HepG2 (cell line): ENCODE measurements around the gene LPCAT4. TPM values are rescaled to one million over a fixed set of nuclear protein-coding genes. Genes with fewer than 3 reads are reported as not detected.

ENCODE experiments used
- PAWR ChIP-seq: sonication (generic); formaldehyde crosslinking; IDR thresholded peaks from 2 replicates; pipeline ENCODE4 v1.4.0; 2020; ENCODE audit warnings: missing genetic modification reagents, mild to moderate bottlenecking, borderline replicate concordance
- RBM22 ChIP-seq: fragments of 200-400 bp; formaldehyde crosslinking; optimal IDR thresholded peaks from 2 replicates; pipeline ENCODE3; 2017; ENCODE audit warnings: mild to moderate bottlenecking, low read length, moderate library complexity
- SETDB1 ChIP-seq: sonication (generic); formaldehyde crosslinking; IDR thresholded peaks from 2 replicates; pipeline ENCODE4 v1.5.1; 2020; ENCODE audit warnings: missing genetic modification reagents, mild to moderate bottlenecking, borderline replicate concordance
- SIX1 ChIP-seq: sonication (generic); formaldehyde crosslinking; IDR thresholded peaks from 2 replicates; pipeline ENCODE4 v1.4.0; 2020; ENCODE audit warnings: missing genetic modification reagents, borderline replicate concordance
- SP2 ChIP-seq: sonication (generic); formaldehyde crosslinking; IDR thresholded peaks from 2 replicates; pipeline ENCODE4 v1.5.1; 2020; ENCODE audit warnings: mild to moderate bottlenecking, missing genetic modification reagents
- TFE3 ChIP-seq: IDR thresholded peaks from 2 replicates; pipeline ENCODE4 v1.6.1; 2016
- ZMYM4 ChIP-seq: sonication (generic); formaldehyde crosslinking; IDR thresholded peaks from 2 replicates; pipeline ENCODE4 v1.8.1; 2023; ENCODE audit warnings: mild to moderate bottlenecking, missing genetic modification reagents
- ZNF564 ChIP-seq: sonication (generic); formaldehyde crosslinking; IDR thresholded peaks from 2 replicates; pipeline ENCODE4 v1.8.1; 2023; ENCODE audit warnings: mild to moderate bottlenecking, missing genetic modification reagents
- ZNF724P ChIP-seq: sonication (generic); formaldehyde crosslinking; IDR thresholded peaks from 2 replicates; pipeline ENCODE4 v1.8.0; 2022; ENCODE audit warnings: missing genetic modification reagents, borderline replicate concordance
- ZNF747 ChIP-seq: sonication (generic); formaldehyde crosslinking; IDR thresholded peaks from 2 replicates; pipeline ENCODE4 v1.8.1; 2023; ENCODE audit warnings: missing genetic modification reagents, mild to moderate bottlenecking, borderline replicate concordance
- polyA plus RNA-seq, 8 experiments: library from polyadenylated mRNA; depleted of rRNA in 3 of 8; stranded (reverse) in 7 of 8; unstranded in 1 of 8; fragments of >200 nt; fragmentation: Illumina TruSeq in 4 of 8; extraction: Trizol in 4 of 8; gene quantifications; 2 replicates each; pipeline versions ENCODE4 v1.2.1 to v1.2.3, GENCODE V29; 2011 to 2016; ENCODE audit warnings: low read depth in 4 of 8, missing spikeins in 1 of 8, mixed read lengths in 1 of 8; ENCODE audit not compliant: insufficient read depth in 1 of 8
- total RNA-seq, 5 experiments: library from RNA; depleted of rRNA; stranded (reverse); fragments of >200 nt; fragmentation: Illumina TruSeq; extraction: Trizol; gene quantifications; 2 replicates each; pipeline ENCODE4 v1.2.3, GENCODE V29; 2016; ENCODE audit warnings: low read depth in 1 of 5
- TF ChIP-seq, protein P1 (sequence below): sonication (generic); IDR thresholded peaks from 2 replicates; pipeline ENCODE4 v1.6.1; 2016; ENCODE audit warnings: low read depth, borderline replicate concordance
- TF ChIP-seq, protein P2 (sequence below): sonication (generic); formaldehyde crosslinking; conservative IDR thresholded peaks from 2 replicates; pipeline ENCODE4 v1.4.0; 2020; ENCODE audit warnings: missing genetic modification reagents
- TF ChIP-seq, protein P3 (sequence below): sonication (generic); formaldehyde crosslinking; IDR thresholded peaks from 2 replicates; pipeline ENCODE4 v1.5.1; 2020; ENCODE audit warnings: missing genetic modification reagents, mild to moderate bottlenecking, borderline replicate concordance
- TF ChIP-seq, protein P4 (sequence below): sonication (generic); formaldehyde crosslinking; IDR thresholded peaks from 2 replicates; pipeline ENCODE4 v1.4.0; 2020; ENCODE audit warnings: mild to moderate bottlenecking, low read depth, missing genetic modification reagents
- TF ChIP-seq, protein P5 (sequence below): sonication (generic); formaldehyde crosslinking; IDR thresholded peaks from 2 replicates; pipeline ENCODE4 v1.5.1; 2020; ENCODE audit warnings: mild to moderate bottlenecking, missing genetic modification reagents, moderate library complexity

Gene LPCAT4
- total and polyA plus RNA-seq, 2 of the 13 experiments (the other 11 are each of a cell fraction or from before 2014, with no cell fraction given), result 8.1 to 57.1 TPM

- TF ChIP-seq, protein P1, sequence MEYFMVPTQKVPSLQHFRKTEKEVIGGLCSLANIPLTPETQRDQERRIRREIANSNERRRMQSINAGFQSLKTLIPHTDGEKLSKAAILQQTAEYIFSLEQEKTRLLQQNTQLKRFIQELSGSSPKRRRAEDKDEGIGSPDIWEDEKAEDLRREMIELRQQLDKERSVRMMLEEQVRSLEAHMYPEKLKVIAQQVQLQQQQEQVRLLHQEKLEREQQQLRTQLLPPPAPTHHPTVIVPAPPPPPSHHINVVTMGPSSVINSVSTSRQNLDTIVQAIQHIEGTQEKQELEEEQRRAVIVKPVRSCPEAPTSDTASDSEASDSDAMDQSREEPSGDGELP, result peak; percentile 98
- TF ChIP-seq, protein P2, sequence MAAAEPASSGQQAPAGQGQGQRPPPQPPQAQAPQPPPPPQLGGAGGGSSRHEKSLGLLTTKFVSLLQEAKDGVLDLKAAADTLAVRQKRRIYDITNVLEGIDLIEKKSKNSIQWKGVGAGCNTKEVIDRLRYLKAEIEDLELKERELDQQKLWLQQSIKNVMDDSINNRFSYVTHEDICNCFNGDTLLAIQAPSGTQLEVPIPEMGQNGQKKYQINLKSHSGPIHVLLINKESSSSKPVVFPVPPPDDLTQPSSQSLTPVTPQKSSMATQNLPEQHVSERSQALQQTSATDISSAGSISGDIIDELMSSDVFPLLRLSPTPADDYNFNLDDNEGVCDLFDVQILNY (CRISPR knock-in tag), result 0 out of 2 replicates have a peak, but pooled peaks have one; percentile 28
- TF ChIP-seq ZNF724P, result no peak
- TF ChIP-seq PAWR (CRISPR knock-in tag), result no peak
- TF ChIP-seq, protein P3, sequence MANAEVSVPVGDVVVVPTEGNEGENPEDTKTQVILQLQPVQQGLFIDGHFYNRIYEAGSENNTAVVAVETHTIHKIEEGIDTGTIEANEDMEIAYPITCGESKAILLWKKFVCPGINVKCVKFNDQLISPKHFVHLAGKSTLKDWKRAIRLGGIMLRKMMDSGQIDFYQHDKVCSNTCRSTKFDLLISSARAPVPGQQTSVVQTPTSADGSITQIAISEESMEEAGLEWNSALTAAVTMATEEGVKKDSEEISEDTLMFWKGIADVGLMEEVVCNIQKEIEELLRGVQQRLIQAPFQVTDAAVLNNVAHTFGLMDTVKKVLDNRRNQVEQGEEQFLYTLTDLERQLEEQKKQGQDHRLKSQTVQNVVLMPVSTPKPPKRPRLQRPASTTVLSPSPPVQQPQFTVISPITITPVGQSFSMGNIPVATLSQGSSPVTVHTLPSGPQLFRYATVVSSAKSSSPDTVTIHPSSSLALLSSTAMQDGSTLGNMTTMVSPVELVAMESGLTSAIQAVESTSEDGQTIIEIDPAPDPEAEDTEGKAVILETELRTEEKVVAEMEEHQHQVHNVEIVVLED (CRISPR knock-in tag), result peak; percentile 42
- TF ChIP-seq RBM22, result peak; percentile 73
- TF ChIP-seq, protein P4, sequence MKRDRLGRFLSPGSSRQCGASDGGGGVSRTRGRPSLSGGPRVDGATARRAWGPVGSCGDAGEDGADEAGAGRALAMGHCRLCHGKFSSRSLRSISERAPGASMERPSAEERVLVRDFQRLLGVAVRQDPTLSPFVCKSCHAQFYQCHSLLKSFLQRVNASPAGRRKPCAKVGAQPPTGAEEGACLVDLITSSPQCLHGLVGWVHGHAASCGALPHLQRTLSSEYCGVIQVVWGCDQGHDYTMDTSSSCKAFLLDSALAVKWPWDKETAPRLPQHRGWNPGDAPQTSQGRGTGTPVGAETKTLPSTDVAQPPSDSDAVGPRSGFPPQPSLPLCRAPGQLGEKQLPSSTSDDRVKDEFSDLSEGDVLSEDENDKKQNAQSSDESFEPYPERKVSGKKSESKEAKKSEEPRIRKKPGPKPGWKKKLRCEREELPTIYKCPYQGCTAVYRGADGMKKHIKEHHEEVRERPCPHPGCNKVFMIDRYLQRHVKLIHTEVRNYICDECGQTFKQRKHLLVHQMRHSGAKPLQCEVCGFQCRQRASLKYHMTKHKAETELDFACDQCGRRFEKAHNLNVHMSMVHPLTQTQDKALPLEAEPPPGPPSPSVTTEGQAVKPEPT, result no peak
- TF ChIP-seq SETDB1 (CRISPR knock-in tag), result no peak
- TF ChIP-seq SP2, result no peak; the same call in 1 of the 2 replicates
- TF ChIP-seq, protein P5, sequence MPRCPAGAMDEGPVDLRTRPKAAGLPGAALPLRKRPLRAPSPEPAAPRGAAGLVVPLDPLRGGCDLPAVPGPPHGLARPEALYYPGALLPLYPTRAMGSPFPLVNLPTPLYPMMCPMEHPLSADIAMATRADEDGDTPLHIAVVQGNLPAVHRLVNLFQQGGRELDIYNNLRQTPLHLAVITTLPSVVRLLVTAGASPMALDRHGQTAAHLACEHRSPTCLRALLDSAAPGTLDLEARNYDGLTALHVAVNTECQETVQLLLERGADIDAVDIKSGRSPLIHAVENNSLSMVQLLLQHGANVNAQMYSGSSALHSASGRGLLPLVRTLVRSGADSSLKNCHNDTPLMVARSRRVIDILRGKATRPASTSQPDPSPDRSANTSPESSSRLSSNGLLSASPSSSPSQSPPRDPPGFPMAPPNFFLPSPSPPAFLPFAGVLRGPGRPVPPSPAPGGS (CRISPR knock-in tag), result no peak; the same call in 1 of the 2 replicates
- TF ChIP-seq ZMYM4, result peak; percentile 47; the same call in 1 of the 2 replicates
- TF ChIP-seq TFE3, result no peak
- 0 out of 2 replicates have a peak, but pooled peaks have one; percentile 39 for TF ChIP-seq ZNF747 (CRISPR knock-in tag)
- 0 out of 2 replicates have a peak, but pooled peaks have one; percentile 48 for TF ChIP-seq ZNF564 (CRISPR knock-in tag)
- TF ChIP-seq SIX1 (CRISPR knock-in tag), result no peak
Observed at GRCh38 chr15:34337557-34338306, 29.3 kb downstream of the LPCAT4 start, which contains the start of gene SLC12A6 (continued).
